CD14-positive monocyte (primary cell): ENCODE measurements around the gene PLCG1. TPM values are rescaled to one million over a fixed set of nuclear protein-coding genes. Genes with fewer than 3 reads are reported as not detected.

ENCODE experiments used
- DNase-seq, 3 donors: peaks; one replicate each; pipeline ENCODE4 v3.0.0-alpha.2; 2011 to 2022
- H2AFZ ChIP-seq: 2 replicates; pipeline ENCODE4 v1.6.0; 2012; ENCODE audit warnings: mild to moderate bottlenecking, low read depth, low read length, inconsistent platforms; ENCODE audit not compliant: insufficient read depth, poor library complexity, severe bottlenecking
- H3K27ac ChIP-seq, 2 donors: 1 replicate in 1 of 2; 2 replicates in 1 of 2; pipeline ENCODE4 v1.5.1; 2012 to 2013; ENCODE audit warnings: low read length in 2 of 2, control low read depth in 1 of 2, inconsistent platforms in 1 of 2, low read depth in 1 of 2, mild to moderate bottlenecking in 1 of 2
- H3K27me3 ChIP-seq, 2 donors: one replicate each; pipeline versions ENCODE4 v1.6.0 to v1.6.1; 2011 to 2013; ENCODE audit warnings: low read length in 2 of 2; ENCODE audit not compliant: control insufficient read depth in 2 of 2, insufficient read depth in 2 of 2
- H3K36me3 ChIP-seq, 2 donors: replicated peaks in 1 of 2; 1 replicate in 1 of 2; 2 replicates in 1 of 2; pipeline versions ENCODE4 v1.5.1 to v1.6.1; 2012 to 2013; ENCODE audit warnings: low read length in 2 of 2, control low read depth in 1 of 2, inconsistent platforms in 1 of 2, mild to moderate bottlenecking in 1 of 2; ENCODE audit not compliant: insufficient read depth in 2 of 2, control insufficient read depth in 1 of 2
- H3K4me1 ChIP-seq, 2 donors: 1 replicate in 1 of 2; 2 replicates in 1 of 2; pipeline versions ENCODE4 v1.5.1 to v1.6.1; 2012 to 2013; ENCODE audit warnings: low read length in 2 of 2, control low read depth in 1 of 2, inconsistent platforms in 1 of 2, mild to moderate bottlenecking in 1 of 2, moderate library complexity in 1 of 2; ENCODE audit not compliant: insufficient read depth in 2 of 2, control insufficient read depth in 1 of 2
- H3K4me2 ChIP-seq: replicated peaks from 2 replicates; pipeline ENCODE3; 2012; ENCODE audit warnings: low read length, moderate library complexity, mild to moderate bottlenecking; ENCODE audit not compliant: poor library complexity, severe bottlenecking; ENCODE audit errors: extremely low read depth
- H3K4me3 ChIP-seq, 3 experiments: fragments of 200-600 bp in 1 of 3; sonication (generic) in 1 of 3; replicated peaks in 1 of 3; 1 replicate in 2 of 3; 2 replicates in 1 of 3; pipeline ENCODE4 v1.5.1; 2011 to 2013; ENCODE audit warnings: low read length in 3 of 3, mild to moderate bottlenecking in 3 of 3, control low read depth in 2 of 3, low read depth in 2 of 3, inconsistent platforms in 1 of 3, moderate library complexity in 1 of 3
- H3K79me2 ChIP-seq: 2 replicates; pipeline ENCODE4 v1.6.0; 2012; ENCODE audit warnings: mild to moderate bottlenecking, control low read depth, inconsistent platforms, low read length, moderate library complexity; ENCODE audit not compliant: insufficient read depth
- H3K9ac ChIP-seq: 2 replicates; pipeline ENCODE4 v1.6.0; 2017; ENCODE audit warnings: low read length, mild to moderate bottlenecking; ENCODE audit not compliant: insufficient read depth, poor library complexity, severe bottlenecking
- H3K9me3 ChIP-seq, 2 donors: replicated peaks in 1 of 2; 1 replicate in 1 of 2; 2 replicates in 1 of 2; pipeline versions ENCODE4 v1.5.1 to v1.6.1; 2012 to 2013; ENCODE audit warnings: low read length in 2 of 2, control low read depth in 1 of 2; ENCODE audit not compliant: control insufficient read depth in 1 of 2, insufficient read depth in 1 of 2
- H4K20me1 ChIP-seq: 2 replicates; pipeline ENCODE4 v1.6.0; 2012; ENCODE audit warnings: mild to moderate bottlenecking, low read length, control low read depth, moderate library complexity; ENCODE audit not compliant: insufficient read depth
- H3K27ac Mint-ChIP-seq, 7 donors: one replicate each; pipeline ENCODE4 v1.8.0; 2020; ENCODE audit warnings: mild to moderate bottlenecking in 7 of 7, mixed read lengths in 7 of 7, moderate library complexity in 6 of 7, inconsistent platforms in 2 of 7
- H3K27me3 Mint-ChIP-seq, 3 donors: one replicate each; pipeline ENCODE4 v1.8.0; 2021 to 2022; ENCODE audit warnings: low read depth in 3 of 3, mild to moderate bottlenecking in 3 of 3, mixed read lengths in 3 of 3, moderate library complexity in 3 of 3, inconsistent platforms in 1 of 3
- H3K36me3 Mint-ChIP-seq, 2 donors: one replicate each; pipeline ENCODE4 v1.8.0; 2020; ENCODE audit warnings: mixed read lengths in 2 of 2, inconsistent platforms in 1 of 2, mild to moderate bottlenecking in 1 of 2
- H3K4me1 Mint-ChIP-seq: one replicate; pipeline ENCODE4 v1.8.0; 2020; ENCODE audit warnings: mild to moderate bottlenecking, mixed read lengths
- H3K4me3 Mint-ChIP-seq, 2 donors: one replicate each; pipeline ENCODE4 v1.8.0; 2020; ENCODE audit warnings: mild to moderate bottlenecking in 2 of 2, mixed read lengths in 2 of 2, moderate library complexity in 1 of 2
- H3K9me3 Mint-ChIP-seq, 7 donors: one replicate each; pipeline ENCODE4 v1.8.0; 2020 to 2022; ENCODE audit warnings: mixed read lengths in 7 of 7, mild to moderate bottlenecking in 6 of 7, moderate library complexity in 6 of 7, inconsistent platforms in 2 of 7
- CTCF ChIP-seq: fragments of 200-600 bp; IDR thresholded peaks from one replicate; pipeline ENCODE4 v1.8.0; 2022; ENCODE audit warnings: antibody characterized with exemption, mild to moderate bottlenecking
- WGBS: methylation state at CpG from one replicate; pipeline ENCODE4 v1.1.5; 2013; ENCODE audit warnings: missing lambda C conversion rate; ENCODE audit not compliant: insufficient coverage; 5-methylcytosine and 5-hydroxymethylcytosine counted together
- intact Hi-C, 2 donors: fragments of 100-400 bp; cut with micrococcal nuclease; formaldehyde crosslinking; loops; one replicate each; pipeline versions ENCODE4 v1.15.0 to v1.15.1; 2023
- polyA plus RNA-seq, 3 donors: library from polyadenylated mRNA; depleted of rRNA in 1 of 3; unstranded in 2 of 3; stranded (reverse) in 1 of 3; fragments of 300-500 nt in 2 of 3; fragments of >200 nt in 1 of 3; fragmentation: Illumina TruSeq in 2 of 3; gene quantifications; 1 replicate in 2 of 3; 2 replicates in 1 of 3; pipeline ENCODE4 v1.2.3, GENCODE V29; 2012 to 2021

PLCG1 gene
- polyA plus RNA-seq, 3 donors = 0.33 to 3.8 (median 1.0) TPM

- Histone ChIP-seq H3K4me2 (no peak overlapping the region), H3K27ac (no peak overlapping the region), H3K9ac (no peak overlapping the region), H3K4me1 (no peaks in the 10 kb centered on the region), H2AFZ (no peak overlapping the region), H3K9me3 (no peaks in the 10 kb centered on the region), H4K20me1 (peaks cover 20% of the 10 kb centered on the region), H3K4me3 (no peak overlapping the region), H3K27me3 (no peaks in the 10 kb centered on the region), H3K36me3 (peaks cover 81 to 99% of the 10 kb centered on the region in 2 donors), H3K79me2 (no peaks in the 10 kb centered on the region)
- peaks cover 0 to 2% (median 0%) of the 10 kb centered on the region in 3 donors for H3K27me3 Mint-ChIP-seq
- DNase-seq = no peak
- WGBS = no CpG with 5 or more reads among the region's 1 CpG
- no peak overlapping the region for H3K27ac Mint-ChIP-seq
- no peaks in the 10 kb centered on the region for H3K9me3 Mint-ChIP-seq
- no peaks in the 10 kb centered on the region for H3K4me1 Mint-ChIP-seq
- no peak overlapping the region for H3K4me3 Mint-ChIP-seq
- intact Hi-C loops = no loop called here
- peaks cover 86 to 91% of the 10 kb centered on the region in 2 donors for H3K36me3 Mint-ChIP-seq
- no peak for TF ChIP-seq CTCF
Observed at GRCh38 chr20:41108531-41108930, 28.8 kb upstream of the PLCG1 start.

GRCh38 chr20:41110012-41110411 lies 27.3 kb upstream of the PLCG1 start:
- no peaks in the 10 kb centered on the region for H3K9me3 ChIP-seq
- H3K4me2 ChIP-seq = no peak overlapping the region
- no peaks in the 10 kb centered on the region for H3K79me2 ChIP-seq
- H3K4me1 Mint-ChIP-seq = no peaks in the 10 kb centered on the region
- no peak for DNase-seq
- 96% methylated on average over 4 of the region's 11 CpGs for WGBS
- no peak overlapping the region for H3K27ac ChIP-seq
- no peak overlapping the region for H3K9ac ChIP-seq
- peaks cover 81 to 99% of the 10 kb centered on the region in 2 donors for H3K36me3 ChIP-seq
- peaks cover 26% of the 10 kb centered on the region for H4K20me1 ChIP-seq
- intact Hi-C loops = no loop called here
- H3K4me3 Mint-ChIP-seq = no peak overlapping the region
- no peaks in the 10 kb centered on the region for H3K27me3 ChIP-seq
- H3K4me3 ChIP-seq = no peak overlapping the region
- H3K27ac Mint-ChIP-seq = no peak overlapping the region
- no peak for TF ChIP-seq CTCF
- H3K27me3 Mint-ChIP-seq = peaks cover 0 to 2% (median 0%) of the 10 kb centered on the region in 3 donors
- no peak overlapping the region for H2AFZ ChIP-seq
- H3K9me3 Mint-ChIP-seq = no peaks in the 10 kb centered on the region
- peaks cover 85 to 90% of the 10 kb centered on the region in 2 donors for H3K36me3 Mint-ChIP-seq
- no peaks in the 10 kb centered on the region for H3K4me1 ChIP-seq
